GM10248 (cell line): ENCODE measurements around the gene ADAM22.

Experiments
- CTCF ChIA-PET: fragments of 300-600 bp; sonication (Branson Sonifier 250); formaldehyde crosslinking; extraction: SDS; loops from one replicate; lab custom pipeline; 2021; ENCODE audit warnings: antibody characterized with exemption; lab: Yijun Ruan, JAX
- POLR2A ChIA-PET: fragments of 350-650 bp; sonication (Branson Sonifier 250); formaldehyde crosslinking; extraction: SDS; loops from one replicate; lab custom pipeline; 2020; ENCODE audit warnings: antibody characterized with exemption; lab: Yijun Ruan, JAX
- DNase-seq: peaks from one replicate; pipeline ENCODE4 v3.0.0; 2012; ENCODE audit errors: extremely low spot score
- CTCF ChIP-seq: IDR thresholded peaks from 2 replicates; pipeline ENCODE4 v1.5.1; 2012; ENCODE audit warnings: mild to moderate bottlenecking, low read depth; ENCODE audit errors: extremely low read depth, missing control alignments, control extremely low read depth

Gene ADAM22

GRCh38 chr7:88041583-88041982 lies 107.5 kb downstream of the ADAM22 start:
- ChIA-PET POLR2A (no interaction called here), CTCF (interaction anchor here (1.6 kb wide), 1 partner anchor 25 kb away, joined by 3 read pairs; no protein-coding TSS in a partner anchor)
- DNase-seq: no peak
- TF ChIP-seq CTCF: no peak

- peak; percentile 22 for DNase-seq
- CTCF ChIA-PET: interaction anchor here (1.2 to 2.6 kb wide), 3 partner anchors 9 to 25 kb away, joined by 3 to 7 read pairs (median 5); no protein-coding TSS in a partner anchor
- no peak for TF ChIP-seq CTCF
- POLR2A ChIA-PET: no interaction called here
These were observed 108.1 kb downstream of the ADAM22 start for GRCh38 chr7:88042157-88042556.

- no peak for TF ChIP-seq CTCF
- POLR2A ChIA-PET: no interaction called here
- CTCF ChIA-PET: interaction anchor here (1.2 to 2.6 kb wide), 4 partner anchors 9 to 26 kb away, joined by 3 to 7 read pairs (median 4); no protein-coding TSS in a partner anchor
- no peak for DNase-seq
These were observed 108.8 kb downstream of the ADAM22 start for GRCh38 chr7:88042803-88043202.

GRCh38 chr7:88044069-88044468 lies 110.0 kb downstream of the ADAM22 start:
- no peak for TF ChIP-seq CTCF
- ChIA-PET CTCF (interaction anchor here (1.4 to 2.6 kb wide), 2 partner anchors 10 to 18 kb away, joined by 3 to 7 read pairs; no protein-coding TSS in a partner anchor), POLR2A (interaction anchor here (0.6 kb wide), 1 partner anchor 53 kb away, joined by 7 read pairs; no protein-coding TSS in a partner anchor)
- no peak for DNase-seq

- POLR2A ChIA-PET: no interaction called here
- no peak for DNase-seq
These were observed 113.0 kb downstream of the ADAM22 start for GRCh38 chr7:88046839-88047573.

GRCh38 chr7:88057655-88058054 lies 123.6 kb downstream of the ADAM22 start:
- CTCF ChIA-PET: interaction anchor here (0.9 to 2.4 kb wide), 8 partner anchors 11 to 111 kb away, joined by 3 to 6 read pairs (median 4); no protein-coding TSS in a partner anchor
- no peak for TF ChIP-seq CTCF
- no peak for DNase-seq
- POLR2A ChIA-PET: no interaction called here

More at GRCh38 chr7:88046839-88047573, 113.0 kb downstream of the ADAM22 start:
- no peak for TF ChIP-seq CTCF
- CTCF ChIA-PET: no interaction called here
